ENCODE results near the gene FAM180A.

FAM180A gene

DNA sequence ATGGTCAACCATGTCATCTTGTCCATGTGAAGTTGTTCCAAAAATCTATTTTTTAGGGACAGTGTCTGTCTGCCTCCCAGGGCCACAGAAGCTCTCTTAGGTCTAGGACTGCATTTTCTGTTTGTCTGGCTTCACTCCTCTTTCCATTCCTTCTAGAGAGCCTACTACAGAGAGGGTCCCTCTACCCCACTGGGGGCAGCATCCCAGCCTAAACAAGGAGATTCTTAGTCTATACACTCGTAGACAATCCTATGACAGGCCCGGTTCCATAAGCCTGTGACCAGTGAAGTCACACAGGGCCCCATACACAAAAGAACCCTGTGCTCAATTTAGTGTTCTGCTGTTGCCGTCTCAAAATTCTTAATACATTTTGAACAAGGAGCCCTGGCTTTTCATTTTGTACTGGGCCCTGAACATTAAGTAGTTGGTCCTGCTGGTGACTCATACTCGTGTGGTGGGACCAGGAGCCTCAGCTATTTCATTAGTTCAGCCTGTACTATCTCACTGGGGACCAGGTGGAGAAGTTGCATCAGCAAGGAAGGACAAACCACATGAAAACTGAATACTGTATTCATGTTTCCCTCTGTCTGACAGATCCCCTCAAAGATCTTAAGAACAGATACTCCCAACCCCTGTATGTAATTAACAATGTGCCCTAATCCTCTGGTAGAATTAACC lies 23.5 kb upstream of the FAM180A start:
- DNase-seq (ENCODE audit: low read depth in 1 of 2, low spot score in 1 of 2), result no peak

DNA sequence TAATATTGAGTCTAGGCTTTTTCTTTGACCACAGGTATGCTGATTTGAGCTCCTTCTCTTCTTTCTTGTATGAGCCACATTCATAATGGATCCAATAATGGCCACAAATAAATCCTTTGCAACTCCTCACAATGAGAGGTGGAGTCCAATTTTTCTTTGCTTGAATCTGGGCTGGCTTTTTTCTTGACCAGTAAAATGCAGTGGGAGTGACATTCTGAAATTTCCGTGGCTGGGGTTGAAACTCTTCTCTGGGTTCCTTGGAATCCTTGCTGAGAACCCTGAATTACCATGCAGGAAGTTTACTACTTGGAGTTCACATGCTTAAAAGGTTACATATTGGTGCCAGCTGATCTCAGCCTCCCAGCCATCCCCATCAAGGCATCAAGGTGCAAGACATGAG lies 22.4 kb upstream of the FAM180A start:
- DNase-seq (ENCODE audit: low read depth in 1 of 2, low spot score in 1 of 2), result no peak

DNA sequence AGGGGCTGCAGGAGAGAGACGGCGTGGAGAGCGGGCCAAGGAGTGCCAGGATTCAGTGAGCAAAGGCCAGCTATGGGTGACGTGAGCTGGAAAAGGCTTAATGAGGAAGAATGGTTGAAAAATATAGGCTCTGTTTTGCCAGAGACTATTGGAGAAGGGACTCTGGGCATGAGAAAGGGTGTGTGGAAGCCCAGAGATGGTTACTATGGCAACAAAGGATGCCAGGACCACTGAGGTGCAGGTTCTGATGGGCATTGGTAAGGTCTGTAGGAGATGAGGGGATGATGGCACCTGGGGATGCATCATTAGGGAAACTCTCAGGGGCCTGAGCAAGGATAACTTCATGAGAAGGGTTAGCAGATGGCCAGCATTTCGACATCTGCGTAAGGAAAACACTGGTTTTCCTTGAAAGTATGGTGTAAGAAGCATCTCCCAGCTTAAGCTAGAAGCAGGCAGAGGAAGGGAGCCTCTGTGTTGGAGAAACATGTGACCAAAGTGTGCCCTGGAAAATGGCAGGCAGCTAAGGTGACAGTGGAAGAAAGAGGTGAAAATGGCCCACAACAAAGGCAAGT lies 21.6 kb upstream of the FAM180A start:
- DNase-seq (ENCODE audit: low read depth in 1 of 2, low spot score in 1 of 2), result no peak

DNA sequence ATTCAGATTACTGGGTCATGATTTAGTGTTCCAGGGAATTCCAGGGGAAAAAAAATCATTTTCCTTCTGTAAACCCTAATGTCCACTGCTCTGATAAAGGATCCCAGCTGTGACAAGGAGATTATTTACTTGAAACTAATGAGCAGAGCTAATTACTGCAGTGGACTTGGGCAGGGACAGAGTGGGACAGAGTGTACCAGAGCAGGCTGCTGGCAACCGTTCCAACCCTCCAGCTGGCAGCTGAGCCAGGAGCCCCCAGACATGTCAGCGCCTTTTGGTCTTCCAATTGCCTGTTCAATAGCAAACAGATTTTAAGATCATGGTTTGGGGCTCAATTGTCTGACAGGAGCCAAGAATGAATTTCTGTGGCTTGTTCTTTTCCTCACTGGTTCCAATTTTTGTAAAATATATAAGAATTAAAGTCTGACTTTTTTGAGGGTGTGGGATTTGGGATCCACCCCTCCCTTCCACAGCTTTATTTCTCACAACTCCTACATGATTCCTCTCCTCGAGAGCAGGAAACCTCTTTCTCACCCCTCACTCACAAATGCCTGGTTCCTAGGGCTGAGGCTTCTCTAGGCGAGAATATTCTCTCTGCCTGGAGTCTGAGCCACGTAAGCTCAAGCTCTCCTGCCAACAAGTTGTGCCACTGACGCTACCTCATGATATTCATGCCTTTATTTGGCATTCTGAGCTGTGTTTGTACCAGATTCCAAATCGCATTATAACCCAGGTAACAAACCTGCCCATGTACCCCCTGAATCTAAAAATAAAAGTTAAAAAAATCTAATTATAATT lies 20.6 kb upstream of the FAM180A start:
- DNase-seq (ENCODE audit: low read depth in 1 of 2, low spot score in 1 of 2), result no peak

DNA sequence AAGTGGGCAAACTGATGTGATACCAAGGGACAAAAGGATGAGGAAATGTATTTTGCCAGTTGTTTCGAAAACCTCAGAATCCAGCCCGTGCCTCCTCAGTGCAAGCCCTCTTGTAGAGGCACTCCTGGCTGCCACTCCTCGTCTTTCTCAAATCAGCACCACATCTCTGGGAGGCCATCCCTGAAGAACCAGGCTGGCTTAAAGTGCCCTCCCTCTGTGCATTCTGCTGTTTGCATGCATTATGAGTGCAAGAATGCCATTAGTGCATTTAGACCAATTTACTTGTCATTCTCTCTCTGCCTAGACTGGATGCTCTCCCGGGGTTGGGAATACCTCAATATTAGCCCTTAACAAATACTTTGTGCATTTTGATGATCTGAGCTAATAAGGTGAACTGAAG lies 19.9 kb upstream of the FAM180A start:
- DNase-seq (ENCODE audit: low read depth in 1 of 2, low spot score in 1 of 2), result no peak

DNA sequence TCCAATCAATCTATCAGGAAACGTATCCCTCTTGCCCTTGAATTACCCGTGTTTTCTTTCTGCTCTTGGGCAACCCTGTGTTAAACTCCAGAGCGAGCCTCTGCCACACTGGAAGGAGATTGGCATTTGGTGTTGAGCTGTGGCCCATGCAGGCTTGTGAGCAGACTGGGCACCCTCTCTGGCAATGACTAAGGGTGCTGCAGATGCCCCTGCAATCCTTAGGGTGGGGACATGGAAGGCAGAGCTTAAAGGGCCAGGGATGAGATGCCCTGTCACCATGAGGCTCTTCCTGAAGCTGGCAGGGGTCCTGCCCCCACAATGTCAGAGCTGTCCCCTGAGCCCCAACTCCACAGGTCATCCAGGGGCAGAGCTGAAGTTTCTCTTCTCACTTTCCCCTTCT lies 19.5 kb upstream of the FAM180A start:
- DNase-seq (ENCODE audit: low read depth in 1 of 2, low spot score in 1 of 2), result no peak

DNA sequence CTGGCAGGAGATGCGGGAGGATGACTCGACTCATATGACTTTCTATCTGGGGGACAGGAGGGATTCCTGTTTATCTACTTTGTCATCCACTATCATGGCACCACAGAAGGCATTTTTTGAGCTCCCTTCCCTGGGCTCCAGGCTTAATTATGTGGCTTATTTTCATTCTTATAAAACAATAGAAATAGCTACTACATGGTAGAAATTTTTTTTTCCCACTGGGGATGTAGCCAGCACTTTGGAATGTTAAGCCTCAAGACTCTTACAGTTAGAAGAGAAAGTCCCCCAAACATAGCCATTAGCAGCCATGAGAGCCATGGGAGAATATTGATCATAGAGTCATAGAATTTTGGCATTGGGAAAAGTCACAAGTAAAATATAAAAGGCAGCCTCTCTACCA lies 14.6 kb upstream of the FAM180A start:
- no peak for DNase-seq (ENCODE audit: low read depth in 1 of 2, low spot score in 1 of 2)

DNA sequence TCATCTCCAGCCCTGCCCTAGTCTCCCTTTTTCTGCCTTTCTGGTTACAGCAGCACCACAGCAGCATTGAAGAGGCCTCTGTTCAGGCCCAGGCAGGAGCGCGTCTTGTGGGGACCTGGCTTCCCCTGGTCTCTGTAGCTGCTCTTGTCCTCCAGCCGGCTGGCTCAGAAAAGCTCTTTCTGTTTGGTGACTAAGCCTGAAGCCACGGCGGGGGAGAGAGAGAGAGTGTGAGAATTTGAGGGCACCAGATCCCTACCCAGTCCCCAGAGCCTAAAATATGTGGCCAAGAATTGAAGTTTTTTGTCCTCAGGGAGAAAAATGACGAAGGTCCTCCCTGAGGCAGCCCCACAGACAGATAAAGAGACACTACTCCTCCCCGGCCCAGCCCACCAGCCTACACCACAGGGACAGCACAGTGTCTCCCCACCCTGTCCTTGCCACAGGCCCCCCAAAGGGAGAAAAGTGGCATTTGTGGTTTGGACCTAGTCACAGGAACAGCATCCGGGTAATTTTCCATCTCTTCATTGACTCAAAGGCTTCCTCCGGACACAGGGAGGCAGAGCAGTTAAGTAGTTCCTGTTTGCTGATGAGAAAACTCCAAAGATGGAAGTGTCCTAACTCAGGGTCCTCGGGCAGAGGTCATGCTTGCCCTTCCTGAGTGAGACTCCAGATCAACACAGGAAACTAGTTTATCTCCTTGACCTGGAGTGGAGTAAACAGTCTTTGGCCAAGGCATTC lies 13.3 kb upstream of the FAM180A start:
- DNase-seq (ENCODE audit: low read depth in 1 of 2, low spot score in 1 of 2), result no peak

DNA sequence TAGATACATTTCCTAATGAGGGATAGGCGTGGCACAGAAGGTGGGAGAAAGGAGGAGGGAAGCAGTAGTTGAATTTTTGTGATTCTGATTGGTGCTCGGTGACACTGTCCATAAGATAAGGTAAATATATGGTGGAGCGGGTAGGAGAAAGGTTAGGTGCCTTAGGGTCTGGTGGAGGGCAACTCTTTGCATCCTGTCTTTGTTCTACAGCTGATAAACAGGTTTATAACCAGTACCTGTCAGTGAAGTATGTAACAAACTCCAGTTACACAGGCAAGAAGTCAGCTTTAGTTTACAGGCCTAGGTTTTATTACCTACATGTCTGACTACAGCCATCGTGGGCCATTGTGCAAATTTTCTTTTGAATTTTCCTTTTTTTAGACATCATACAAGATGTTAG lies 10.9 kb upstream of the FAM180A start:
- no peak for DNase-seq (ENCODE audit: low read depth in 1 of 2, low spot score in 1 of 2)

DNA sequence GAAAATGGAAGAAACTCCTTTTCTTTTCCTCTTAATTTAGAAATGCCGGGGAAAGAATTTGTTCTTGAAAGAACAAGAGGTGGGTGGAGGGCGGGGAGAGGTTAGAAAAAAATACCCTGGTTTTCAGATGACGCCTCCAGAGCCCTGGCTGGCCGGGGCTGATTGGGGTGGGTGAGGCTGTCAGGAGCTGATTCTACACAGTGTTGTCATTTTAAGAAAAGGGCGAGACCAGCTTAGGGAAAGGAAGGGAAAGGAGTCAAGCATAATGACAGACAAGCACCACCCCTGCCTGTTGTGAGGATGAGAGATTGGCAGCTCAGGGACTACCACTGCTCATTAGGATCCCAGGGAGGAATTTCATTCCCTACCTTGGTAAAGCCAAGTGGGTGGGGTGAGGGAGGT lies 9.9 kb upstream of the FAM180A start:
- no peak for DNase-seq (ENCODE audit: low read depth in 1 of 2, low spot score in 1 of 2)

DNA sequence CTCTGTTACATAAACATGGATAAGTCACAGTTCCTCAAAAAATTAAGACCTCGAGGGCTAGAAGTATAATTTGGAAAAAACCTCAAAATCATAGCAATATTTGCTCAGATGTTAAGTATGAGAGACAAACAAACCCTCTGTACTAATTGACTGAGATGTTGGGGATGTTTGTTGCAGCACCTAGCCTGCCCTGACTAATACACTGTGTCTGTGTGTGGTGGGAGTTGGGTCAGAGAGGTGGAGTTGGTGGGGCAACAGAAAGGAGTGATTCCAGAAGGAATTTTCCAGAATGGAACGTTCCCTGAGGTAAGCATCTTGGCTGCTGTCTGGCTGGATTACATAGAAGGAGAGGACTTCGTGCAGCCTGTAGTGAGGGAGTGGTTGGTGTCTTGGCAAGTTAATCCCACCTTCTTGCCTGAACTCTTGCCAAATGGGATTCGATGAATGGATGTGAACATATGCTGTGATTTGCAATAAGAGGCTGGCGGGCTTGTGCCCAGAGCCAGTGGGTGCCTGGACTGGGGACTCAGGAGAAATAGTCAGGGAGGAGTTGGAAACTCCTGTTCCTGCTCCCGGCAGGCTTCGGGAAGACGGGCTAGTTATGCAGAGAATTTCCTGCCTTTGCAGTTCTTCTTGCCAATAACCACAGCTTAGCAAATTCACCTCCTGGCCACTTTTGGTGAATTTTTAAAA lies 9.3 kb upstream of the FAM180A start:
- DNase-seq (ENCODE audit: low read depth in 1 of 2, low spot score in 1 of 2), result no peak

DNA sequence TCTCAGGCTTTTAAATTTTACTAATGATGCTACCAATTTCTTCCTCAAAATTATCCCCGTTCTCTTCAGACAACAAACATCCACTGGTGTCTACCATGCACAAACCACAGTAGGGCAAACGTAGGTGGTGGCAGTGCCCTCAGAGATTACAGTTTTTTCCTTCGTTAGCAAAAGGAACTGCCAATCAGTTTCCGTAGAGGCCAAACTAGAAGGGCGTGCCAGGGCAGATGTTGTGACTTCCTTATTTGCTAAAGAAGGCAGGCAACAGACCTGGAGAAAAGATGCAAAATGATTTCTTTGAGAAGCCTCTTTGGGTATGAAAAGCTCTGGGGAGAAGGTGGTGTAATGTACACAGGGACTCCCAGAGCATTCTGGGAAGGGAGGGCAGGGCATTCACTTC lies 7.6 kb upstream of the FAM180A start:
- DNase-seq (ENCODE audit: low read depth in 1 of 2, low spot score in 1 of 2), result no peak

DNA sequence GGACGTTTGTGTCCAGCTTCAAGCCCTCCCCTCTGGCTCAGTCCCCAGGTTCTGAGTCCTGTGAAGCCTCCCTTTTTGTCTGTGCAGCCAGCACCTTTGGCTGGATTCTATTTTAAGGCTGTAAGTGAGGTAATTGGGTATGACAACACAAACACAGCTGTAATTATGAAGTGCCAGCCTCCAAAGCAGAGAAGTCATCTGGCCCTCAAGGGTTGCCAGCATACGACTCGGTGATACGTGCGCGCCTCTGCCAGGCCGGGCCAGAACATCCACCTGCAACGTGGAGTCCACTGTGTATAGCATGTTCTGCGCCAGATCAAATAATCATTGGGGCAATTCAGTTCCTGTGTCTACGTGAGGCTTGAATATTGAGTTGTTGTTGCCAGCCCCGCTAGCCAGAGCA lies 6.7 kb upstream of the FAM180A start:
- DNase-seq (ENCODE audit: low read depth in 1 of 2, low spot score in 1 of 2), result no peak

DNA sequence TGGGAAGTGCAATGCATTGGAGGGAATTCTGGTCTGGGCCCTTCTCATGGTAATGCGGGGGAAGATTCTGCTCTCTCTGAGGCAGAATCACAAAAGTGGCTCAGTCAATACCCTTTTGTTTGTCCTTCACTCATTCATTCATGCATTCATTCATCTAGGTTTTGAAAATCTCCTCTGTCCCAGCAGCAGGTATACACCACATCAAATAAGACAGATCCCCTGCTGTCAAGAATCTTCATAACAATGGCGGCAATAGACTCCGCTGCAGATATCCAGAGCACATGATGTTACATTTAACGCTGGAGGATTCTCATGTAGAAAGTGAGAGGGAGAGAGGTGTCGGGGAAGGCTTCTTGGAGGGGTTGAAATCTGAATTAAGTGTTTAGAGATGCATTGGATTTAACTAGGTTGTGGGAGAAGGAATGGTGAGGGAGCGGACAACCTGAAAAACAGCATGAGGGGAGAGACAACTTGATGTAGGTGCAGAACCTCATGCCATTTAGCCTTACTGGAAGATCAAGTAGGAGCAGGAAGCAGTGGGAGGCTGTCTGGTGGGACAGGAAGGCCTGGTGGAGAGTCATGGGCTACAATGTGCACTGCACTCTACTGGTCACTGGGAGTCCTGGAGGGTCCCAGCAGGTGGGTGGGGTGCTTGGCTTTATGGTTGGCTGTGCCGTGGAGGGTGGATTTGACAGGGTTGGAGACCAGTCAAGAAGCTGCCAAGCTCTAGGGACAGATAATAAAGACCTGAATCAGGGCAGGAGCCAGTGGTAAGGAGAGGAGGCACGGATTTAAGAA lies 5.2 kb upstream of the FAM180A start:
- DNase-seq (ENCODE audit: low read depth in 1 of 2, low spot score in 1 of 2), result no peak

DNA sequence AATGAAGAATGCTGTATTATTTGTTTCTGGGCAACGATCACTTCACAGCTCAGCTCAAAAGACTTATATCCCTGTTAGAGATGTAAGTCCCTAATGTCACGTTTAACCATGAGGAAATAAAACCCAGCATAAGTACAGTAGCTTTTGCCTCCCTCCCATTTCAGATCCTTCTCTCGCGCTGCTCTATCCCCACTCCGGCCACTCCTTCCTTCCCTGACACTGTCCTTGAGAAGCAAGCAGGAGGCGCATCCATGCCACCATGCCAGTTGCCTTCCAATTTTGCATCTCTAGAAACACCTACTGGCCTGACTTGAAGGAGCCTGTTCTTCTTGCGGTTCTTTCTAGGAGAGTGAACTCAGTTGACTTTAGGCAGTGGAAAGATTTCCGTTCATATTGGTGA lies 1.2 kb downstream of the FAM180A start:
- no peak for DNase-seq (ENCODE audit: low read depth in 1 of 2, low spot score in 1 of 2)

DNA sequence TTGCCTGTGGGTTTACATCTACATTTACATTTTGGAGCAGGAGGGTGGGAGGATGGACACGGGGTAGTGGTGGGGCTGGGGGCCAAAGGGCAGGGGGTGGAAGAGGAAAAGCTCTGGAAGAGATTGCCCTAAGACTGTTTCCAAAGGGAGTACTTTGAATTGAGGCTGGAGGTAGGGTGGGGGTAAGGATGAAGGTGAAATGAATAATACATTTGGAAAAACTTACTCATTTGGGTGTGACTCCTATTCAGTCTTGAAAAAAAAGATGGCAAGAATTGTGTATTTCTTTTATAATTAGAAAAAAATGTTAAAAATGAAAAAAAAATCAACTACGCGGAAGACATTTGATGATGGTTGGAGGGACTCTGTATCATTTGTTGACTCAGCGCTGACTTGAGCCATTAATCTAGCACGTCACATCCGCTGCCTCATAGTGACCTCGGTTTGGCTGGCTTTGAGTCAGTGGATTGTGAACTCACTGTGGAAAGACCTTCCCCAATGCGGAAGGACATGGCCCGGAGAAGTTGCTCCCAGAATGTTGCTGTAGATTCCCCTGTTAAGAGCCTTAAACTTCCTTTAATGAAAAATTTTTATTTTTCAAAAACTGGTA lies 2.8 kb downstream of the FAM180A start:
- no peak for DNase-seq (ENCODE audit: low read depth in 1 of 2, low spot score in 1 of 2)

DNA sequence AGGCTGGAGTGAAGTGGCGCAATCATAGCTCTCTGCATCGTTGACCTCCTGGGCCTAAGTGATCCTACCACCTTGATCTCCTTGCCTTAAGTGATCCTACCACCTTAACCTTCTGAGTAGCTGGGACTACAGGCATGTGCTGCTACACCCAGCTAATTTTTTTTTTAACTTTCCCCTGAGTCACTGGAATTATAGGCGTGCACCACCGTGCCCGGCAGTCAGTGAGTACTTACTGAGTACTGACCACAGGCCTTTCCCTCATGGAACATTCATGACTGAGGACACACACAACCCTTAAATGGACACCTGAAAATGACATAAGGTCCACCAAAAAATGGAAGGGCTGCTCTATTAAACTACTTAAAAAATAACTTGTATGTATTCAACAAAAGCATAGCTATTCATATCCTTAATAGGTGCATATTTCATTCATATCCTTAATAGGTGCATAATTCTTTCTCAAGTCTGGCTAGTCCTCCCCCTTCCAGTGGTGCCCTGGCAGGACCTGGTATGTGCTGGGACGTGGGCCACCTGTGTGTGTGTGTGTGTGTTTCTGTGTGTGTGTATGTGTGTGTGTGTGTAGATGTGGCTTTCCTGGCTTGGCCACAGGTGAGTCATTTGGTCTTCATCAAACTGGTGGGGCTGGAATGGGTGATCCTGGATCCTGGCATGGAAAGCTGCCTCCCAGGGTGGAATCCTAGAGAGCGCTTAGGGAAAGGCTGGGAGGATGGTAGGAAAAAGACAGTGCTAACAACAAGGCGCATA lies 3.5 kb downstream of the FAM180A start:
- DNase-seq (ENCODE audit: low read depth in 1 of 2, low spot score in 1 of 2), result no peak

DNA sequence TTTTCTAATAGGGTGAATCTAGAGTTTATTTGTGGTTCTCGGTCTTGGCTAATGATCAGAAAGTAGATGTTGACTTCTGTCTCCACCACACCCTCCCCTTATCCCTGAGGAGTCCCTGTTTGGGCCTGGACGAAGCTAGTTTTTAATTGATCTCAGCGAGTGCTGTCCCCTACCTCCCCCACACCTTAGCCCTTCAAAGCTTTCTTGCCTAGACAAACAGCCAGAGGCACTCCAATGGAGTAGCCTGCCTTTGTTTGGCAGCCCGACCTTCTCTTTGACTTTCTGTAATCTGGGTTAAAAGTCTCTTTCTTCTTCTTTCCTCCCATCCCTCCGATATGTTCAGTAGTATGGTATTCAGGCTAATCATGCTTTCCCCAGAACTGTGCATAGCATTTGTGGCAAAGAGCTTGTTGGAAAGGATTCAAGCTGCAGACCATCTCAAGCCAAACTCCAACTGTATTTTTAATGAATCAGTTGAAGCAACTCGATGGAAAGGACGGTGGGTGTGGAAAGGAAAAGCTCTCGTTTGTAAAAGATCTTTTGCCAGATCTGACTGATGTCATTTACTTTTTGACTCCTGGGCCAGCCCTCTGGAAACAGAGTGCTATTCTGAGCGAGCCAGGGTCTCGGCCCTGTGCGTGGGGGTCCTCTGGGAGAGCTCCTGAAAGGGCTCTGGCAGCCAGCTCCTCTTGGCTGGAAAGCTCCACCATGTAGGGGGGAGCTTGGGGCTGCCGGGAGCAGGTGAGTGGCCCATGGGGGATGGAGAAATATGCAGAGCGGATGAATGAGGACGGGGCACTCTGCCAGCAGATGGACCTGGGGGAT lies 4.5 kb downstream of the FAM180A start:
- DNase-seq (ENCODE audit: low read depth in 1 of 2, low spot score in 1 of 2), result no peak
